NCI-H2196 (cell line): Measurements from ENCODE around the gene IL6R.

ENCODE experiments used
- DNase-seq: peaks from one replicate; lab custom pipeline; 2025; ENCODE audit not compliant: unreplicated experiment; lab: John Stamatoyannopoulos, UW

IL6R gene

DNA sequence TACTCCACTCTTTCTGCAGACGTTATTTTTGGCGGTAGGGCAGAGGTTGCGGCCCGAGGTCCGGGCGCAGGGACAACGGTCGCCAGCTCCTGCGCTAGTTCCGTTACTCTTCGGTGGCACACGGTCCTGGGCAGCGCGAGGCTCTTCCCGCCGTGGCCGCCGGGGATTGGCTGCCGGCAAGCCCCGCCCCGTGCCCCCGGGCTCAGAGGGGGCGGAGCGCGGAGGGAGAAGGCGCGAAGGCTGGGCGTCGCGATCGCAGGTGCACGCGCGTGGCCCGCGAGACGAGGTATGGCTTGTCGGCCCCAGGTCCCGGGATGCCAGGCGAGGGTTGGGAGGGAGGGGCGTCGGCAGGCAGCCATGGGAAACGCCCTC lies 97.6 kb downstream of the IL6R start:
- DNase-seq: no peak

DNA sequence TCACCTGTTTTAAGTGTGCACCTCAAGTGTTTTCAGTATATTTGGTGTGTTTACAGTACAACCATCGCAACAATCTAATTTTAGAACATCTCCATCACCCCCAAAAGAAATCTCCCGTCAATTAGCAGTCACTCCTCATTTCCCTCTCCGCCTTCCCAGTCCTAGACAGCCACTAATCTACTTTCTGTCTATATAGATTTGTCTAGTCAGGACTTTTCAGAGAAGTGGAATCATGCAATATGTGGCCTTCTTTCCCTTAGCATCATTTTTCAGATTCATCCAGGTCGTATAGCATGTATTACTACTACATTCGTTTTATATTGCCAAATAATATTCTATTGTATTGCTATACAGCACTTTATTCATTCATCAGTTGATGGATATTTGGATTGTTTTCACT lies 98.8 kb downstream of the IL6R start:
- DNase-seq: no peak

DNA sequence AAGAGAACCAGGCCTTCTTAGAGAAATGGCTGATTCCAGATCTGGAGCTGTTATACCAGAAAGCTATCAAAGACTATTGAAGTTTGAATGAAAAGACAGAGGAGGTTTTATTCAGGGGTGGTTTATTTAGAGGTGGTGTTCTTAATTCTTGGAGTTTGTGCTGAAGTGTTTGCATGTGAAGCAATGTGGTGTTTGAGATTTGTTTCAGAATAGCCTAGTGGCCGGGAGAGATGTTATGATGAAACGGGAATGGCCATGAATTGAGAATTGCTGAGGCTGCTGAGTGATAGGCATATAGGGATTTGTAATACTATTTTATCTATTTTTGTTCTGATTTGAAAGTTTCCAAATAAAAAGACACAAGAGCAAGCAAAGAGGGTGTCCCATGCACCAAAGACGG lies 107.6 kb downstream of the IL6R start:
- DNase-seq: no peak

DNA sequence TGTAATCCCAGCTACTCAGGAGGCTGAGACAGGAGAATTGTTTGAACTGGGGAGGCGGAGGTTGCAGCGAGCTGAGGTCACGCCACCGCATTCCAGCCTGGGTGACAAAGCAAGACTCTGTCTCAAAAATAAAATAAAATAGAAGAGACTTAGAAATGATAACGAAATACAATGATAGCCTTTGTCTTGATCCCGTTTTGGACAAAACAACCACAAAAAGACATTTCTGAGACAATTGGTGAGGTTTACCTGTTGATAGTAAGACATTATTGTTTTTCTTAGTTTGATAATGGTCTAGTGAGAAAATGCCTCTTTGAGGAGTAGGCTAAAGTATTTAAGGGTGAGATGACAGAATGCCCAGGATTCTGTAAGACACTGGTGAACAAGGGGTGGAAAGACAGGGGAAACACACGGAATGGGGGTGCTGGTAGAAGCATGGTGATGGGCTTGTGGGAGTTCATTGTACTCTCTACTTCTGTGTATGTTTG lies 109.0 kb downstream of the IL6R start:
- no peak for DNase-seq

DNA sequence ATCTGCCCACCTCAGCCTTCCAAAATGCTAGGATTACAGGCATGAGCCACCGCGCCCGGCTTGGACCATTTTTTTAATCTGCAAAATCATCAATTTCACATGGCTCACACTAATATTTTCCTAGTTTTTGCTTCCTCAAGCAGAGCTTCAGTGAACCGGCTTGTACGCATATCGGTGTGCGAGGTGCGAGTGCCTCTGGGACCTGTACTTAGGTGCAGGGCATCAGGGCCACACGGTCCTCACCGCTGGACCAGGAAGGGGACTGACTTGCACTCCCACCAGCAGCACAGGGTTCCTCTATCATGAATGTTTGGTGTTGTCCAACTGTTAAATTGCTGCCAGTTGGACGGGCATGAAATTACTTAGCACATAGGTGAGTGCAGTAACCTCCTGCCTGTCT lies 112.5 kb downstream of the IL6R start:
- DNase-seq: no peak
